MM.1S (cell line): Measurements from ENCODE around the gene ANKS6.

Experiments used
- DNase-seq: peaks from one replicate; pipeline ENCODE4 v3.0.0-alpha.2; 2015
- H2AFZ ChIP-seq: fragments of 300-600 bp; sonication (generic); 2 replicates; pipeline ENCODE4 v1.6.0; 2016; ENCODE audit warnings: antibody characterized with exemption, low read length
- H3F3A ChIP-seq: fragments of 300-600 bp; sonication (generic); 2 replicates; pipeline ENCODE4 v1.6.1; 2016; ENCODE audit warnings: mild to moderate bottlenecking, antibody characterized with exemption, low read length, moderate library complexity, mixed read lengths; ENCODE audit not compliant: insufficient read depth
- H3K27ac ChIP-seq: fragments of 300-600 bp; sonication (generic); 2 replicates; pipeline ENCODE4 v1.5.1; 2016; ENCODE audit warnings: mild to moderate bottlenecking, low read length
- H3K27me3 ChIP-seq: fragments of 300-600 bp; sonication (generic); replicated peaks from 2 replicates; pipeline ENCODE4 v1.6.0; 2016; ENCODE audit warnings: low read length; ENCODE audit not compliant: insufficient read depth
- H3K36me3 ChIP-seq: fragments of 300-600 bp; sonication (generic); replicated peaks from 2 replicates; pipeline ENCODE4 v1.6.1; 2016; ENCODE audit warnings: mild to moderate bottlenecking, low read length, mixed read lengths; ENCODE audit not compliant: insufficient read depth
- H3K4me1 ChIP-seq: fragments of 300-600 bp; sonication (generic); 2 replicates; pipeline ENCODE4 v1.6.1; 2016; ENCODE audit warnings: low read length, mixed read lengths
- H3K4me2 ChIP-seq: fragments of 300-600 bp; sonication (generic); 2 replicates; pipeline ENCODE4 v1.6.0; 2016; ENCODE audit warnings: low read depth, low read length
- H3K4me3 ChIP-seq: fragments of 300-600 bp; sonication (generic); 2 replicates; pipeline ENCODE4 v1.5.1; 2016; ENCODE audit warnings: low read length, mixed read lengths
- H3K79me2 ChIP-seq: fragments of 300-600 bp; sonication (generic); 2 replicates; pipeline ENCODE4 v1.6.1; 2016; ENCODE audit warnings: mixed run types, low read length, mixed read lengths
- H3K9ac ChIP-seq: fragments of 300-600 bp; sonication (generic); 2 replicates; pipeline ENCODE4 v1.6.1; 2016; ENCODE audit warnings: low read length, mixed read lengths
- H3K9me2 ChIP-seq: fragments of 300-600 bp; sonication (generic); replicated peaks from 2 replicates; pipeline ENCODE4 v1.6.1; 2016; ENCODE audit warnings: mild to moderate bottlenecking, low read length, mixed read lengths; ENCODE audit not compliant: insufficient read depth
- H3K9me3 ChIP-seq: fragments of 300-600 bp; sonication (generic); replicated peaks from 2 replicates; pipeline ENCODE4 v1.6.1; 2016; ENCODE audit warnings: mild to moderate bottlenecking, low read length, mixed read lengths; ENCODE audit not compliant: insufficient read depth
- H4K20me1 ChIP-seq: fragments of 300-600 bp; sonication (generic); 2 replicates; pipeline ENCODE4 v1.6.1; 2016; ENCODE audit warnings: mild to moderate bottlenecking, low read length, moderate library complexity, mixed read lengths; ENCODE audit not compliant: insufficient read depth
- CTCF ChIP-seq: fragments of 300-600 bp; sonication (generic); IDR thresholded peaks from 2 replicates; pipeline ENCODE4 v1.5.1; 2016; ENCODE audit warnings: antibody characterized with exemption, low read length, mixed read lengths
- EZH2 ChIP-seq: fragments of 300-600 bp; sonication (generic); optimal IDR thresholded peaks from 2 replicates; pipeline ENCODE3; 2017; ENCODE audit warnings: low read depth, mild to moderate bottlenecking, antibody characterized with exemption, low read length, mixed read lengths
- EZH2phosphoT487 ChIP-seq: fragments of 300-600 bp; sonication (generic); IDR thresholded peaks from 2 replicates; pipeline ENCODE4 v1.6.1; 2018; ENCODE audit warnings: antibody characterized with exemption, low read length

Gene ANKS6

DNA sequence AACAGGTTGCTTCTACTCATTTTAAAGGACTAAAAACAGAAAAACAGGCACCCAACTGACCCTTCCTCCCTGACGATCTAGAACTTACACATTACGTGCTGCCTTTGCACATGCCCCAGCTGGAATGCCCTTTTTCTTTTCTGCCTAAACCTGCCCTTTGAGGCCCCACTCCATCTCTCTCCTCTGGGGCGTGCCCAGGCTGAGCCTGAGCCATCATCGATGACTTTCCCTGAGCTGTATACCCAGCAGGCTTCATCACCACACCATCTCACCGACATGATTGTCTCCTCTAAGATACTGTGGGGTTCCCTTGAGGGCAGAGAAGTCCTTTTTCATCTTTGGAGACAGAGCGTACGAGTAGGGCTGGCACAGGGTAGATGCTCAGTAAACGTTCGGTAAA is 63.6 kb downstream of the ANKS6 start:
- no peak for DNase-seq
- Histone ChIP-seq H3K4me3 (no peak overlapping the region), H3K4me2 (no peak overlapping the region), H3K27ac (no peak overlapping the region), H4K20me1 (no peaks in the 10 kb centered on the region), H3K27me3 (no peaks in the 10 kb centered on the region), H3K9me2 (no peaks in the 10 kb centered on the region), H3K9ac (no peak overlapping the region), H3K79me2 (no peaks in the 10 kb centered on the region), H3F3A (no peaks in the 10 kb centered on the region), H3K9me3 (no peaks in the 10 kb centered on the region), H3K36me3 (no peaks in the 10 kb centered on the region), H2AFZ (no peak overlapping the region), H3K4me1 (no peaks in the 10 kb centered on the region)
- TF ChIP-seq CTCF (no peak), EZH2 (no peak), EZH2phosphoT487 (no peak)

GRCh38 chr9:98732091-98732490 is 64.3 kb downstream of the ANKS6 start:
- Histone ChIP-seq H3K9me3 (no peaks in the 10 kb centered on the region), H3K36me3 (no peaks in the 10 kb centered on the region), H4K20me1 (no peaks in the 10 kb centered on the region), H3K27ac (no peak overlapping the region), H3K4me1 (no peaks in the 10 kb centered on the region), H3K27me3 (no peaks in the 10 kb centered on the region), H2AFZ (no peak overlapping the region), H3F3A (no peaks in the 10 kb centered on the region), H3K9me2 (no peaks in the 10 kb centered on the region), H3K4me2 (no peak overlapping the region), H3K9ac (no peak overlapping the region), H3K79me2 (no peaks in the 10 kb centered on the region), H3K4me3 (no peak overlapping the region)
- TF ChIP-seq EZH2phosphoT487 (no peak), CTCF (no peak), EZH2 (no peak)
- no peak for DNase-seq

DNA sequence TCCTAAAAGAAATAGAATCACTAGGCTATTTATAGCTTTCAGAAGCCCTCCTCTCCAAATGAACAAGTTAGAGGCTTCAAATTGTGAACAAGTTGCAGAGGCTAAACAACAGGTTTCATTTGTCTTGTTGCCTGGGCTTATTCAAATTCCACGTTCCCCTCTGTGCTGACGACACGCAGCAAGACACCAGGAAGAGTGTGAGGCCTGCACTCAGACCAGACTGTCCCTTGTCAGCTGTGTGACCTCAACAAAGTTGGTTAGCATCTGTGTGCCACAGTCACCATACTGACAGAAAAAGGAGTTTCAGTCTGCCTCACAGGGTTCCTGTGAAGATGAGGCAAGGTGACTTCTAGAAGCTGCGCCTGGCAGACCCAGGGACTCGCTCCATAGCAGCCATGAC is 65.5 kb downstream of the ANKS6 start:
- H3K9me3 ChIP-seq: no peaks in the 10 kb centered on the region
- no peak overlapping the region for H3K4me2 ChIP-seq
- TF ChIP-seq EZH2 (no peak), CTCF (no peak), EZH2phosphoT487 (no peak)
- no peaks in the 10 kb centered on the region for H3K9me2 ChIP-seq
- H2AFZ ChIP-seq: no peak overlapping the region
- no peaks in the 10 kb centered on the region for H3K79me2 ChIP-seq
- no peak overlapping the region for H3K9ac ChIP-seq
- no peaks in the 10 kb centered on the region for H4K20me1 ChIP-seq
- no peaks in the 10 kb centered on the region for H3F3A ChIP-seq
- H3K27ac ChIP-seq: no peak overlapping the region
- no peaks in the 10 kb centered on the region for H3K4me1 ChIP-seq
- no peak for DNase-seq
- no peak overlapping the region for H3K4me3 ChIP-seq
- H3K27me3 ChIP-seq: no peaks in the 10 kb centered on the region
- H3K36me3 ChIP-seq: no peaks in the 10 kb centered on the region

DNA sequence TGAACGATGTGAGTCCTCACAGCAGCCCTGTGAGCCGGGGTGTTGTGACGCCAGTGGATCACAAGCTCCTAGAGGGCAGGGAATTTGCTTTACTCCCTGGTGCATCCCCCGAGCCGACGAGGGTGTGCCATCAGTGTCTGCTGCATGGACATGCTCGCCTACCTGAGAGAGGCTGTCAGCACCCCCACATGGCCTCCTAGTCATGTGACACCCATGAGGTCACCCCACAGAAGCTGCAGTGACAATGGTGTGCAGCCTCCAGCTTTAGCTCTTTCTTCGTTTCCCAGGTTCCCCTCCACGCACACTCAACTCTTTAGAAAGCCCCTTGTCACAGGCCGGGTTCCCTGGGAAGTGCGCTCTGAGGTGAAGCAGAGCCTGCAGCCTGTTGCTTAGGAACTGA is 67.9 kb downstream of the ANKS6 start:
- TF ChIP-seq CTCF: no peak
- no peak for TF ChIP-seq EZH2
- TF ChIP-seq EZH2phosphoT487: no peak
- no peaks in the 10 kb centered on the region for H3F3A ChIP-seq
- H2AFZ ChIP-seq: no peak overlapping the region
- no peak for DNase-seq
- no peaks in the 10 kb centered on the region for H3K79me2 ChIP-seq
- no peak overlapping the region for H3K9ac ChIP-seq
- H3K36me3 ChIP-seq: no peaks in the 10 kb centered on the region
- no peak overlapping the region for H3K4me2 ChIP-seq
- no peaks in the 10 kb centered on the region for H3K27me3 ChIP-seq
- no peak overlapping the region for H3K27ac ChIP-seq
- H3K4me3 ChIP-seq: no peak overlapping the region
- no peaks in the 10 kb centered on the region for H3K9me3 ChIP-seq
- H4K20me1 ChIP-seq: no peaks in the 10 kb centered on the region
- no peaks in the 10 kb centered on the region for H3K9me2 ChIP-seq
- H3K4me1 ChIP-seq: no peaks in the 10 kb centered on the region
